COLO668 (cell line): ENCODE results near the gene CPTP.

Experiments used
- DNase-seq: peaks from one replicate; lab custom pipeline; 2025; ENCODE audit not compliant: unreplicated experiment; lab: John Stamatoyannopoulos, UW

CPTP gene

GRCh38 chr1:1347026-1347595 lies 22.5 kb downstream of the CPTP start:
- no peak for DNase-seq

GRCh38 chr1:1347663-1348419 lies 23.2 kb downstream of the CPTP start:
- DNase-seq, result peak; percentile 87

GRCh38 chr1:1348420-1349255 lies 24.0 kb downstream of the CPTP start:
- DNase-seq, result peak; percentile 81

DNA sequence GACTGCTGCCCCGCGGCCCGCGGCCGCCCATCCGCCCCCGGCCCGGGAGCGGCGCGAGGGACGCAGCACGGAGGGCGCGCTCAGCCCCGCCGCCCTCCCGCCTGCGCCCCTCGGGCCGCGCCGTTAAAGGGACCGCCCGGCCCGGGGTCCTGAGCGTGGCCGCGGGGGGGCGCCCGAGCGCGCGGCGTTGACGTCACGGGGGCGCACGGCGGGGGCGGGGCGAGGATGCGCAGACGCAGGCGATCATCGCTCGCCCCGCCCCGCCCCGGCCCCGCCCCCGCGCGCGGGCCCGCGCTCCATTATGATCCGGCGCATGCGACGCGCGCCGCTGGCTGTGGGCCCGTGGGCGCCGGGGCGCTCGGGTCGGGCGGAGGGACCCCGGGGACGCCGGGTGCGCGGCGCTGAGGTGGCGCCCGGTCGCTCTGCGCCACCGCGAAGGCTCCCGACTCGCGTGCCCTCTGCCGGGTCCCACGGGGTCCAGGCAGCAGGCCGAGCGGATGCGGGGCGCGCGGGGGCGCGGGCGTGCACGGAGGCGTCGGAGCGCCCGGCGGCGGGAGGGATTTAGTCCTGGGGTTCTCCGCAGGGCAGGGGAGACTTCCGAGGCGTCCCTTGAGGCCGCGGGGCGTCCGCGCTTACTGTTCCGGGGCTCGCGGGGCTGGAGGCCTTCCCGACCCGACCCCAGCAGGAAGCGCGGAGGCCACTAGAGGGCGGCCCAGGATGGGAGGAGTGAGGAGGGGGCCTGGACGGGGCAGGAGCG lies 24.8 kb downstream of the CPTP start, which contains the start of gene DVL1:
Gene DVL1 (minus strand): TSS at position 163 of the 757 bp plus-strand sequence. CDS start 353 bp downstream, outside the sequence.
- peak; percentile 91 for DNase-seq

DNA sequence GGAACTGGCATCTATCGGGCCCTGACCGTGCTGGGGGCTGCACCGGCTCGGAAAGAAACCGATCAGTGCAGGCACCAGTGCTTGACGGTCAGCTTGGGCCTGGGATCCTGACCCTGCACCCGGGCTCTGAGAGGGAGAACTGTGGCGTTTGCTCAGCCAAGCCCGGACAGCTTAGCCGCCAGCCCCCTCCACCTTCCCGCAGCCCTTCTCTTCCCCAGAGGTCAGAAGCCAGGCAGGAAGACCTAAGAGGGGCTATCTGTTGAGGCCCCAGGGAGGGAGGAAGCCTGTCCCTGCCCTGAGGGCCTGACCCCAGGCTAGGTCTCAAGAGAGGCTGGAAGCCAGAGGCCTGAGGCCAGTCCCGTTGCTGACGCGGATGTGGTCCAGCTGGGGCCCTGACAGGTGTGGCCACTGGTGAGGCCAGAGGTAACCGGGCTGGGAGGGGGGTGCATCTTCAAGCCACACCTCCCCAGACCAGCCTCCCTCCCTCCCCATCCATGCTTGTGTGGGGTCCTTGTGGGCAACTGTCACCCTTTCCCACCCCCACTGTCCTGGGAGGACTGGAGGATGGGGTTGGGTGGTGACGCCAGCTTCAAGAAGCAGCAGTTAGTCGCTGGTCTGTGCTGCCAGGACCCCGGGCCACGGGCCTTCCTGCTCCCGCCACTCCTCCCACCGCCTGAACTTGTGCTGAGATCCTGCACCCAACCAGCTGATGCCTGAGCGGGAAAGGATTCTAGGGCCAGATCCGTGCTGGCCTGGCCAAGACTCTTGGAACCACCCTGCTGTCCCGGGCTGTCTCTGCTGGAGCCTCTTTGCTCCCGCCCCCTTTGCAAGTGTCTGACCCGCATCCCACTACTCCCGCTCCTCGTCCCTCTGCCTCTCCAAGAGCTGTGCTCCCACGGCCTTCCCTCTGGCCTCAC lies 27.2 kb downstream of the CPTP start:
- no peak for DNase-seq

GRCh38 chr1:1352786-1353388 lies 28.3 kb downstream of the CPTP start:
- DNase-seq, result no peak

GRCh38 chr1:1353389-1354151 lies 29.0 kb downstream of the CPTP start:
- DNase-seq, result peak; percentile 63

DNA sequence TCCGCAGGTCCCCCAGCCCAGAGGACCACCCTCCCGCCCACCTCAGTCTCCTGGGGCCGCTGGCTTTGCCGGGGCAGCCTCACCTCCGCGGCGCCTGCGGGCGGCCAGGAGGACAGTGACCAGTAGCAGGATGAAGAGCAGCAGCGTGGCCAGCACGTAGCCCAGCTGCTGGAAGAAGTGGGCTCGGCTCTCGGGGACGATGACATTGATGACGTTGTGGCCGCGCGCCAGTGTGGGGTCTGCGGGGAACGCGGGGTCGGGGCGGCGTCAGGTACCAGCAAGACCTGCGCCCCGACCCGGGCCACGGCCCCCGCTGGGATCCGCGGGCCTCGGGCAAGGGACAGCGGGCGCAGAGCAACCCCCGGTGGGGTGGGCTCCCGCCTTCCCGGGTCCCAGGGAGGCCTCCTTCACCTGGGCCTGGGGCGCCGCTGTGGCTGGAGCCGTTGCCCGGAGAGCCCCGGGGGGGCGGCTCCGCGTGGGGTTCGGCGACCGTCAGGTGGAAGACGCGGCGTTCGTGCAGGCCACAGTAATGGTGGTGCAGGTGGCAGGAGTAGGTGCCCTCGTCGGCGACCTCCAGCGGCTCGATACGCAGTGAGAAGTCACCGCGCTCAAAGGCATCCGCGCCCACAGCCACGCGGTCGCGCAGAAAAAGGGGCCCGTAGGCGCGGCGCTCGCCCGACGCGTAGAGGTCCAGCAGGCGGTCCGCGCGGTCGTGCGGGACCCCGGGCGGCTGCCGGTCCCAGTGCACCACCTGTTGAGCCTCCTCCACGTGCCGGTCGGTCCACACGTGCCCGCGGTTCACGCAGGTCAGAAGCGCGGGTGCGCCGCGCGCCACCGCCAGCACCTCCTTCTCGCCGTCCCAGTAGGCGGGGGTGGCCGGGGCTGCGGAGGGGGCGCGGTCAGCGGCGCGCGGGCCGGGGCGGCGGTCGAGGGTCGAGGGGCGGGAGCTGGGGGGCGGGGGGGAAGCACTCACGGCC lies 30.0 kb downstream of the CPTP start:
- no peak for DNase-seq

GRCh38 chr1:1355416-1355815 lies 30.8 kb downstream of the CPTP start:
- DNase-seq, result peak; percentile 93

DNA sequence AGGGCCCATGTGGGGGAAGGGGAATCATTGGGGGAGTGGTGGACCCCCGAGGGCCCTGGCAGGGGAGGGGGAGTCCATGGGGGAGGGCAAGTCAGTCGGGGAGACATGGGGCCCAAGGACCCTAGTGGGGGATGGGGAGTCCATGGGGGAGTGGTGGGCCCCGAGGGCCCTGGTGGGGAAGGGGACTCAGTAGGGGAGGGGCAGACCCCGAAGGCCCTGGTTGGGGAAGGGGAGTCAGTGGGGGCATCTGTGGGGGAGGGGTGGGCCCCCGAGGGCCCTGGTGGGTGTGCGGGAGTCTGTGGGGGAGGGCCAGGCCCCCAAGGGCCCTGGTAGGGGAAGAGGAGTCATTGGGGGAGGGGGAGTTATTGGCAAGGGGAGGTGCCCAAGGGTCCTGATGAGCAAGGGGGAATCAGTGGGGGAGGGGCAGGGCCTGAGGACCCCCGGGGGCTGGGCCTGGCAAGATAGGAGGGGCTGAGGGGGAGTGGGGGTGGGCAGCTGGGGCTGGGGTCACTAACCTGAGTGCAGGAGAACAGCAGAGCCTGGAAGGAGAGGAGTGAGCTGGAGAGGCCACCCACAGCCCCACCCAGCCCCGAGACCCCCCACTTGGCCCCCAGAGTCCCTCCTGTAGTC lies 31.7 kb downstream of the CPTP start:
- no peak for DNase-seq

DNA sequence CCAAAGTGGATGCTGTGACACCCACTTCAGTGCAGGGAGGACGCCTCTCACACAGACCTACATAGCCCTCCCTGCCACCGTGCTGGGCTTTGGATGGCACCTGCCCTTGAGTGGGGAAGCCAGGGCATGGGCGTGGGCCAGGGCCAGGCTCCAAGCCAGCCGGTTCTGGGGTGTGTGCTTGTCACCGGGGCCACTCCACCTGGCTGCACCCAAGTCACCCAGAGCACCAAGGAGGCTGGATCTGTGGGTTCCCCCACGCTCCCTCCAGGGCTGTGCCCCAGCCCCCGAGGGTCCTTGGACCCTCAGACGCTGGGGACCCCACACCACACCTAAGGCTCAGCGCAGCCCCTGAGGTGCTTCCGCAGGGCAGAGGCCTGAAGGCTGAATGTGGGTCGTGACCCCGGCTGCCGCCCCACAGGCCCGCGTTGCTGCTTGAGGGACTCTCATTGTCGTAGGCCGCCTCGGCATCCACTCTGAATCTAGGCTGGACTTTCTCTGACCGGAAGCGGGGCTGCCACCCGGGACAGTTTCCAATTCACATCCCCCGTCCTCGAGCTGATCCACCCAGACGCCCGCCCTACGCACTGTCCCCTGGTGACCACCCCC lies 32.3 kb downstream of the CPTP start:
- DNase-seq, result peak; percentile 75

DNA sequence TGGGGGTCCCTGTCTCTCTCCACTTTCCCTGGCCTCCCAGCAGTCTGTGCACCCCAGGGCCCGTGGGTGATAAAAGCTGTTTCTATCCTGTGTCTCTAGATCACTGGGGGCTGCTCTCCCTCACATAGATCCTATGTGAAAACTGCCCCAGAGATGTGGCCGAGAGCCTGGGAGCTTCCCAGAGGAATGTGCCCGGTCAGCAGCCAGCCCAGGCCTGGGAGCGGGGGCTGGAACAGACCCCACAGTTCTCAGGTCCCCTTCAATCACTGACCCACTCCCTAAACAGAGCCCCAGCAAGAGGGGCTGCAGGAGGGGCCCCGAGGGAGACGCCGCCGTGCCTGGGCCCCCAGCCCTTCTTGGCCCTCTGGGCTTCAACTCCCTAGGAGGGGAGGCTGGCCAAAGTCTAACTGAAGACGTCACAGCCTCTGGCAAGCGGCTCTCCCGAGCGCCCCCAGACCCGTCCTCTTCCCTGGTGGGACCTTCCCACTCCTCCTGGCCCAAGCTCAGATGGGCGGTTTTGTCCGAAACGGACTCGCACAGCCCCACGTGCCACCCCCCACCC lies 33.4 kb downstream of the CPTP start:
- no peak for DNase-seq

DNA sequence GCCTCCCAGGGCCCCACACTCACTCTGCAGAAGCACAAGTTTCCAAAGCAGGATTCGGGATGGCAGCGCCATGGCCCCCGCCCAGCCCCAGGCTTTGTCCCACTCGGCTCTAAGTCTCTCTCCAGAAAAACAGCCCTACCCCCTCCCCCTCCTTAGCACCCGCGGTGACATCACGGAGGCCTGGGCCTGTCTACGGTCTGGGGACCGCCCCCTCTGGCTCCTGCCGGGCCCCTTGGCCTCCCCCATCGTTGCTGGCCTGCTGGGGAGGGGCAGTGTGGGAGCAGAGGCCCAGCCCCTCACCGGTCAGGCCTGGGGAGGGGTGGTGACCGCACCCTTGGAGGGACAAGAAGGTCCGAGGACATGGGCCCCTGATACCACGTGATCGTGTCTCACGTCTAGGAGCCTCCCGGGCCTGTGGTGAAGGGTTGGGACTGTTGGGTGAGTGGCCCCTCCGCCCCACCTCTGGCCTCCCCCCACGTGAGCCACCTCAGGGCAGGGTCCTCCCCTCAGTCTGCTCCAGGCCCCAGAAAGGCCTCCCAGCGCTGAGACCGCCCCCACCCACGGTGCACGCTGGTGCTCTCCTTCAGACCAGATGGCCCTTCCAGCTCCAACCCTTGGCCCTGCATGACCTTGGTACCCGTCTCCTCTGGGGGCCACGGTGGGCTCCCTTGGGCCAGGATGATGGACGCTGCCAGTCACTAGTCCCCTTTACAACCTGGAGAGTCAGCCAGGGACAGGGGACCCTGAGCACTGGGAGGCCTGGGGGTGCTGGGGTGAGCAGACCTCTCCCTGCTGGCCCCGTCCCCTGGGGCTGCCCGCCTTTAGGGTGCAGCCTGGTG lies 34.0 kb downstream of the CPTP start, which contains the start of gene MXRA8:
Gene MXRA8 (minus strand): TSS at position 123 of the 839 bp plus-strand sequence. CDS start 51 bp downstream, at position 72.
- no peak for DNase-seq

DNA sequence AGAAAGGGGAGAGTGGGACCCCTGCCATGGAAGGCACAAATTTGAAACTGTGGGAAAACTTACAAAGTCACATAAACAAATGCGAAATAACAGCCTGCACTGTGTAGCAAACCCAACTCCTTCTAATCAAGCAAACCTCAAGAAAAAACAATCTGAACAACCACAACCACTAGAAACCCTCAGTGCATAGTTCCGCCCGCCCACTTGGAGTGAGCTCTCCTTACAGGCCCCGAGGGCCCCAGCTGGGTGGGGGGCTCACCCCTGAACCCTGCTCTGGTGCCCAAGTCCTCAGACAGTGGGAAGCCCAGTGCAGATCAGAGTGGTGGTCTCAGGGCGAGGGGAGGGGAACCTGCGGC lies 34.7 kb downstream of the CPTP start:
- no peak for DNase-seq

DNA sequence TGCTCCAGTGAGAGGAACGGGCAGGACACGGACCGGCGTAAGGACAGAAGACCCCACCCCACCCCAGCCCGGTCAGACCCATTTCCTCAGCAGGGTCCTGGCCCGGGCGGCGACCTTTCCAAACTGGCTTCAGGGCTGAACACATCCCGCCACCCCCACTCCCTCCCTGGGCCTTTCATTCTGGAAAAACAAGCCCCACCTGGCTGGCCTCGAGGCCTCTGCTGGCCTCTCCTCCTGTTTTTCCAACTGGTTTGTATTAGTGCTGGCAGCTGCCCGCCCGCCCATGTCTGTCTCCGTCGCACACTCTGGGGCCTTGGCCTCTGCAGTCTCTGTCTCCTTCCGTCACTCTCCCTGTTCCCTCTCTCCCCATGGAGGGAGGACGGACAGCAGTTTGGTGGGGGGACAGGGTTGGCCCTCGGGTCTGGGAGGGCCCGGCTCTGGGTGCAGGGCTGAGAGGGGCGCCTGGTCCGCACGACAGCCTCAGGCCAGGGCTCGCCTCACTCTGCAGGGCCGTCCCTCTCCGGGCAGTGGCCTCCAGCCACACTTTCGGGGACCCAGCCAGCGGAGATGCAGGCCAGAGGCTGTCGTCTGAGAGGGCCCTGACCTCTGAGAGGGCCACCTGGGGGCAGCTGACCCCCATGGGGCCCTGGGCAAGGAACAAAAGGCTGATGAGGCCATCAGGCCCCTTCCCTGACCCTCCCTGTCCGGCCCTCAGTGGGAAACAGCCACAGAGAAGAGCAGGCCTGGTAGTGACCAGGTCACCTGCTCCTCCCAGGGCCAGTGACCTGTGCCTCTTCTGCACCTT lies 35.3 kb downstream of the CPTP start:
- DNase-seq, result no peak
